ENCODE results near the gene SHISA6.

The SHISA6 gene

GRCh38 chr17:11458279-11458678, 217.3 kb downstream of the SHISA6 start:
- no peak for DNase-seq (ENCODE audit: low read depth)
- TF ChIP-seq CTCF (conservative IDR thresholded peaks at IDR 0.05; ENCODE audit: low read depth, low read length): no peak

GRCh38 chr17:11459861-11460331, 218.9 kb downstream of the SHISA6 start:
- no peak for TF ChIP-seq CTCF (conservative IDR thresholded peaks at IDR 0.05; ENCODE audit: low read depth, low read length)
- no peak overlapping the region for H3K4me3 ChIP-seq (ENCODE audit: low read length)
- no peak for DNase-seq (ENCODE audit: low read depth)

More at GRCh38 chr17:11458279-11458678, 217.3 kb downstream of the SHISA6 start:
- no peak overlapping the region for H3K4me3 ChIP-seq (ENCODE audit: low read length)

- DNase-seq (ENCODE audit: low read depth): no peak
- no peak overlapping the region for H3K4me3 ChIP-seq (ENCODE audit: low read length)
- no peak for TF ChIP-seq CTCF (conservative IDR thresholded peaks at IDR 0.05; ENCODE audit: low read depth, low read length)
Observed at GRCh38 chr17:11461993-11462548, 221.1 kb downstream of the SHISA6 start.

- DNase-seq (ENCODE audit: low read depth): no peak
- no peak for TF ChIP-seq CTCF (conservative IDR thresholded peaks at IDR 0.05; ENCODE audit: low read depth, low read length)
- H3K4me3 ChIP-seq (ENCODE audit: low read length): no peak overlapping the region
Observed at GRCh38 chr17:11467639-11468038, 226.6 kb downstream of the SHISA6 start.

GRCh38 chr17:11485336-11486100, 244.5 kb downstream of the SHISA6 start:
- H3K4me3 ChIP-seq (ENCODE audit: low read length): no peak overlapping the region
- no peak for DNase-seq (ENCODE audit: low read depth)
- no peak for TF ChIP-seq CTCF (conservative IDR thresholded peaks at IDR 0.05; ENCODE audit: low read depth, low read length)

GRCh38 chr17:11486101-11486867, 245.3 kb downstream of the SHISA6 start:
- TF ChIP-seq CTCF (conservative IDR thresholded peaks at IDR 0.05; ENCODE audit: low read depth, low read length): no peak
- no peak overlapping the region for H3K4me3 ChIP-seq (ENCODE audit: low read length)
- no peak for DNase-seq (ENCODE audit: low read depth)
